ENCODE data around the gene PIGU.

The PIGU gene

DNA sequence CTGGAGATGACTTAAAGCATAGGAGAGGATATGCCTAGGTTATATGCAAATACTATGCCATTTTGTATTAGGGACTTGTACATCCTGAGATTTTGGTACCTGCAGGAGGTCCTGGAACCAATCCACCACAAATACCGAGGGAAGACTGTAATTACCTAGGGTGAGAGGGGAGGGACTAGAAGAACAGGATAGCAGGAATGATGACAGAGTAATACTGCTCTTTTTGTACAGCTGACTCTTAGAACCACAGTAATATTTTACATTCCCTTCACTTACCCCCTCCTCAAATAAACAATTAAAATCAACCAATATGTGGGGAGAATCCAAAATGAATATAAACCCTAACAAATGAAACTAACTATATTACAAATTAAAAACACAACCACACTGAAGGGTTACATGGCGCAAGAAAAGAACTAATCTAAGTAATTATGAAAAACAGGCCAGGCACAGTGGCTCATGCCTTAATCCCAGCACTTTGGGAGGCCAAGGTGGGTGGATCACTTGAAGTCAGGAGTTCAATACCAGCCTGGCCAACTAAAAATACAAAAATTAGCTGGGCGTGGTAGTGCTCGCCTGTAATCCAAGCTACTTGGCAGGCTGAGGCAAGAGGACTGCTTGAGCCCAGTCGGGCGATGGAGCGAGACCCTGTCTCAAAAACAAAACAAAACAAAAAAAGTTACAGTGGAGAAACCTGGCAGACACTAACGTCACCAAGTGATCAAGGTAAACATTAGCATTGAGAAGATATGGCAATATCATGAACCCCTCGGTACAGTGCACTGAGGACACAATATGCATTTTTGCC is 81.3 kb downstream of the PIGU start:
- TF ChIP-seq, protein P1, sequence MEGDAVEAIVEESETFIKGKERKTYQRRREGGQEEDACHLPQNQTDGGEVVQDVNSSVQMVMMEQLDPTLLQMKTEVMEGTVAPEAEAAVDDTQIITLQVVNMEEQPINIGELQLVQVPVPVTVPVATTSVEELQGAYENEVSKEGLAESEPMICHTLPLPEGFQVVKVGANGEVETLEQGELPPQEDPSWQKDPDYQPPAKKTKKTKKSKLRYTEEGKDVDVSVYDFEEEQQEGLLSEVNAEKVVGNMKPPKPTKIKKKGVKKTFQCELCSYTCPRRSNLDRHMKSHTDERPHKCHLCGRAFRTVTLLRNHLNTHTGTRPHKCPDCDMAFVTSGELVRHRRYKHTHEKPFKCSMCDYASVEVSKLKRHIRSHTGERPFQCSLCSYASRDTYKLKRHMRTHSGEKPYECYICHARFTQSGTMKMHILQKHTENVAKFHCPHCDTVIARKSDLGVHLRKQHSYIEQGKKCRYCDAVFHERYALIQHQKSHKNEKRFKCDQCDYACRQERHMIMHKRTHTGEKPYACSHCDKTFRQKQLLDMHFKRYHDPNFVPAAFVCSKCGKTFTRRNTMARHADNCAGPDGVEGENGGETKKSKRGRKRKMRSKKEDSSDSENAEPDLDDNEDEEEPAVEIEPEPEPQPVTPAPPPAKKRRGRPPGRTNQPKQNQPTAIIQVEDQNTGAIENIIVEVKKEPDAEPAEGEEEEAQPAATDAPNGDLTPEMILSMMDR (IDR thresholded peaks at IDR 0.05; ENCODE audit: poor library complexity, severe bottlenecking) = no peak
- ATAC-seq (ENCODE audit: low read depth) (no peak; the same call in 2 of the 3 replicates), DNase-seq (ENCODE audit: low spot score) (peak; percentile 29)
- H3K27ac ChIP-seq (ENCODE audit: poor library complexity, severe bottlenecking) = no peak overlapping the region
- H3K4me1 ChIP-seq (ENCODE audit: insufficient read depth, poor library complexity, severe bottlenecking) = no peaks in the 10 kb centered on the region
- peaks cover 11% of the 10 kb centered on the region for H3K36me3 ChIP-seq (ENCODE audit: low read depth)
- no peaks in the 10 kb centered on the region for H3K27me3 ChIP-seq (ENCODE audit: insufficient read depth, poor library complexity, severe bottlenecking)
- no peaks in the 10 kb centered on the region for H3K9me3 ChIP-seq (ENCODE audit: severe bottlenecking)
- no peak overlapping the region for H3K4me3 ChIP-seq (ENCODE audit: severe bottlenecking)

DNA sequence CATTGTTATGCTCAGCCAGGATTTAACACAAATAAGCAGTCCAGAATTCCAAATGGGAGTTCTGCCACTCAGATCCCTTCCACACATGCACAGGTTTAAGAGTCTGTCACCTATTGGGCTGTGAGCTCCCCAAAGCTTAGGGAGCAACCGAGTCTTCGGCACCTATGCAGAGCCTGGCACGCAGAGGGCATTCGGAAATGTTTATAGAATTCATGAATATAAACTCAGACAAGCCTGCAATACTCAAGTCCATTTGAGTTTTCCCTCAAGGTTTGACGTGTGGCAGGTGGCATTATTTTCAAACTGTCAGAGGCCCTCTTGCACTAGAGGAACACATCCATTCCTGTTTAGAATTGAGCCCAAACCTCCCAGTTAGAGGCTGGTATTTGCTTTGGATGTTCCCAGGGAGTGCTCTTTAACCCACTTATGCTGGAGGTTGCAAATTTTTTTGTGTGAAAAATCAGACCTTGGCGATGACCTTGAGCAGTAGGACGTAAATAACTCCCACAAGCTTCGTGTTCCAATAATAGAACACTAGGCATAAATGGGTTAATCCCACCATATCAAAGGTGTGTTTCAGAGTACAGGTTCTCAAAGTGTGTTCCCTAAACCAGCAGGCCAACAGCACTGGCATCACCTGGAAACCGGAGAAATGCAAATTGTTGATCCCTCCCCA is 90.3 kb downstream of the PIGU start:
- Histone ChIP-seq H3K27ac (ENCODE audit: poor library complexity, severe bottlenecking) (no peak overlapping the region), H3K27me3 (ENCODE audit: insufficient read depth, poor library complexity, severe bottlenecking) (no peaks in the 10 kb centered on the region), H3K9me3 (ENCODE audit: severe bottlenecking) (no peaks in the 10 kb centered on the region), H3K36me3 (ENCODE audit: low read depth) (peaks cover 35% of the 10 kb centered on the region), H3K4me1 (ENCODE audit: insufficient read depth, poor library complexity, severe bottlenecking) (peaks cover 4% of the 10 kb centered on the region), H3K4me3 (ENCODE audit: severe bottlenecking) (no peak overlapping the region)
- no peak for ATAC-seq (ENCODE audit: low read depth)
- peak; percentile 55 for DNase-seq (ENCODE audit: low spot score)
- TF ChIP-seq, protein P1 (IDR thresholded peaks at IDR 0.05; ENCODE audit: poor library complexity, severe bottlenecking) = no peak

DNA sequence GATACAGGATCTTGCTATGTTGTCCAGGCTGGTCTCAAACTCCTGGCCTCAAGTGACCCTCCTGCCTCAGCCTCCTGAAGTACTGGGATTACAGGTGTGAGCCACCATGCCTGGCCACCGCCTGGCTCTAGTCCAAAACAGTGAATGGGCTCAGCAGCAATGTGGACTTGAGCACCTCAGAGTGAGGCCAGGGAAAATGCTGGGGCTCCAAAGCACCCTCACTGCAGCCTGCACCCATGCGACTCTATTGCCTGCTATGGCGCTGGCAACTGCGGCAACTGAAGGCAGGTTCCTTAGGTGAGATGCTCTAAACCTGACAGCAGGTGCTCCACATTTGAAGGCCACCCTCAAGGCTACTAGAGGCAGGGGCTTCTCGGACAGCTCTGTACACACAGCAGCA is 91.9 kb downstream of the PIGU start:
- H3K4me1 ChIP-seq (ENCODE audit: insufficient read depth, poor library complexity, severe bottlenecking) = peaks cover 4% of the 10 kb centered on the region
- TF ChIP-seq, protein P1 (IDR thresholded peaks at IDR 0.05; ENCODE audit: poor library complexity, severe bottlenecking) = no peak
- H3K9me3 ChIP-seq (ENCODE audit: severe bottlenecking) = no peaks in the 10 kb centered on the region
- H3K27me3 ChIP-seq (ENCODE audit: insufficient read depth, poor library complexity, severe bottlenecking) = no peaks in the 10 kb centered on the region
- peaks cover 31% of the 10 kb centered on the region for H3K36me3 ChIP-seq (ENCODE audit: low read depth)
- H3K27ac ChIP-seq (ENCODE audit: poor library complexity, severe bottlenecking) = no peak overlapping the region
- DNase-seq (ENCODE audit: low spot score) = peak; percentile 68
- H3K4me3 ChIP-seq (ENCODE audit: severe bottlenecking) = no peak overlapping the region
- no peak for ATAC-seq (ENCODE audit: low read depth)

DNA sequence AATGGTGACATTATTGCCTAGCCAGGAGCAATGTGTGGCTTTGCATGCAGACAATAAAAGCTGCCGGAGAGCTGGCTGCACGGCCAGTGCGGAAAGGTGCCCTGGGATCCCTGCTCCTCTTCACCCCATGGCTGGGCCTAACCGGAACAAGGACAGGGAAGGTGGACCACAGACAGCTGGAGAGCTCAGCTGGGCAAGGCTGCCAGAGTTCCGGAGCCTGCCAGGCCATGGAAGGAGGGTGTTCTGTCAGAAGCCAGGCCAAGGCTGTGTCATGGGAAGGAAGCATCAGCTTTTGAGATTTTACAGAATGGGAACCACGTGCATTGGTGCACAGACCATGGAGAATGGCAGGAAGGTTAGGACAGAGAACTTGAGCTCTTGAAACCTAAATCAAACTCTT is 93.3 kb downstream of the PIGU start:
- TF ChIP-seq, protein P1 (IDR thresholded peaks at IDR 0.05; ENCODE audit: poor library complexity, severe bottlenecking) = no peak
- no peak for ATAC-seq (ENCODE audit: low read depth)
- no peaks in the 10 kb centered on the region for H3K27me3 ChIP-seq (ENCODE audit: insufficient read depth, poor library complexity, severe bottlenecking)
- H3K9me3 ChIP-seq (ENCODE audit: severe bottlenecking) = no peaks in the 10 kb centered on the region
- H3K36me3 ChIP-seq (ENCODE audit: low read depth) = peaks cover 25% of the 10 kb centered on the region
- H3K4me3 ChIP-seq (ENCODE audit: severe bottlenecking) = no peak overlapping the region
- peak; percentile 76 for DNase-seq (ENCODE audit: low spot score)
- peaks cover 18% of the 10 kb centered on the region for H3K4me1 ChIP-seq (ENCODE audit: insufficient read depth, poor library complexity, severe bottlenecking)
- H3K27ac ChIP-seq (ENCODE audit: poor library complexity, severe bottlenecking) = peak overlapping the region; percentile 9
